ENCODE measurements around the gene CHD3.

CHD3 gene

GRCh38 chr17:7850701-7851437 is 37.7 kb upstream of the CHD3 start:
- H3K36me3 ChIP-seq (ENCODE audit: control insufficient read depth in 2 of 2, insufficient read depth in 2 of 2, low read length in 2 of 2): peaks cover 34 to 52% of the 10 kb centered on the region in 2 donors
- no peaks in the 10 kb centered on the region for H3K27me3 ChIP-seq (ENCODE audit: control insufficient read depth in 1 of 2, insufficient read depth in 2 of 2, low read length in 2 of 2)
- H3K27ac ChIP-seq (ENCODE audit: low read length): no peak overlapping the region
- H3K4me3 ChIP-seq (ENCODE audit: low read length in 2 of 2): no peak overlapping the region
- peaks cover 23% of the 10 kb centered on the region for H3K4me1 ChIP-seq (ENCODE audit: control insufficient read depth, insufficient read depth, low read length)
- no peak overlapping the region for H3K9ac ChIP-seq (ENCODE audit: low read length in 2 of 2)
- H3K9me3 ChIP-seq (ENCODE audit: control insufficient read depth in 2 of 2, low read length in 2 of 2): no peaks in the 10 kb centered on the region

- H3K36me3 ChIP-seq (ENCODE audit: control insufficient read depth in 2 of 2, insufficient read depth in 2 of 2, low read length in 2 of 2): peaks cover 32 to 46% of the 10 kb centered on the region in 2 donors
- no peaks in the 10 kb centered on the region for H3K9me3 ChIP-seq (ENCODE audit: control insufficient read depth in 2 of 2, low read length in 2 of 2)
- H3K4me3 ChIP-seq (ENCODE audit: low read length in 2 of 2): peak overlapping the region in 1 of 2 donors; percentile 35
- peaks cover 31% of the 10 kb centered on the region for H3K4me1 ChIP-seq (ENCODE audit: control insufficient read depth, insufficient read depth, low read length)
- H3K27me3 ChIP-seq (ENCODE audit: control insufficient read depth in 1 of 2, insufficient read depth in 2 of 2, low read length in 2 of 2): no peaks in the 10 kb centered on the region
- H3K27ac ChIP-seq (ENCODE audit: low read length): peak overlapping the region; percentile 31
- no peak overlapping the region for H3K9ac ChIP-seq (ENCODE audit: low read length in 2 of 2)
Measured at GRCh38 chr17:7851438-7852261, 36.9 kb upstream of the CHD3 start.

GRCh38 chr17:7852262-7852670 is 36.3 kb upstream of the CHD3 start:
- Histone ChIP-seq H3K27ac (ENCODE audit: low read length) (peak overlapping the region; percentile 31), H3K9ac (ENCODE audit: low read length in 2 of 2) (no peak overlapping the region), H3K4me3 (ENCODE audit: low read length in 2 of 2) (peak overlapping the region in 1 of 2 donors; percentile 35), H3K9me3 (ENCODE audit: control insufficient read depth in 2 of 2, low read length in 2 of 2) (no peaks in the 10 kb centered on the region), H3K27me3 (ENCODE audit: control insufficient read depth in 1 of 2, insufficient read depth in 2 of 2, low read length in 2 of 2) (no peaks in the 10 kb centered on the region), H3K4me1 (ENCODE audit: control insufficient read depth, insufficient read depth, low read length) (peaks cover 35% of the 10 kb centered on the region), H3K36me3 (ENCODE audit: control insufficient read depth in 2 of 2, insufficient read depth in 2 of 2, low read length in 2 of 2) (peaks cover 30 to 41% of the 10 kb centered on the region in 2 donors)

GRCh38 chr17:7852919-7853690 is 35.5 kb upstream of the CHD3 start:
- Histone ChIP-seq H3K9ac (ENCODE audit: low read length in 2 of 2) (no peak overlapping the region), H3K27me3 (ENCODE audit: control insufficient read depth in 1 of 2, insufficient read depth in 2 of 2, low read length in 2 of 2) (no peaks in the 10 kb centered on the region), H3K36me3 (ENCODE audit: control insufficient read depth in 2 of 2, insufficient read depth in 2 of 2, low read length in 2 of 2) (peaks cover 28 to 37% of the 10 kb centered on the region in 2 donors), H3K4me1 (ENCODE audit: control insufficient read depth, insufficient read depth, low read length) (peaks cover 38% of the 10 kb centered on the region), H3K4me3 (ENCODE audit: low read length in 2 of 2) (no peak overlapping the region), H3K27ac (ENCODE audit: low read length) (no peak overlapping the region), H3K9me3 (ENCODE audit: control insufficient read depth in 2 of 2, low read length in 2 of 2) (no peaks in the 10 kb centered on the region)

- no peak overlapping the region for H3K9ac ChIP-seq (ENCODE audit: low read length in 2 of 2)
- H3K27me3 ChIP-seq (ENCODE audit: control insufficient read depth in 1 of 2, insufficient read depth in 2 of 2, low read length in 2 of 2): no peaks in the 10 kb centered on the region
- no peak overlapping the region for H3K4me3 ChIP-seq (ENCODE audit: low read length in 2 of 2)
- H3K36me3 ChIP-seq (ENCODE audit: control insufficient read depth in 2 of 2, insufficient read depth in 2 of 2, low read length in 2 of 2): peaks cover 27 to 37% of the 10 kb centered on the region in 2 donors
- H3K4me1 ChIP-seq (ENCODE audit: control insufficient read depth, insufficient read depth, low read length): peaks cover 44% of the 10 kb centered on the region
- H3K9me3 ChIP-seq (ENCODE audit: control insufficient read depth in 2 of 2, low read length in 2 of 2): no peaks in the 10 kb centered on the region
- H3K27ac ChIP-seq (ENCODE audit: low read length): no peak overlapping the region
Measured at GRCh38 chr17:7853691-7854038, 34.9 kb upstream of the CHD3 start.

GRCh38 chr17:7854078-7854777 is 34.4 kb upstream of the CHD3 start:
- H3K27me3 ChIP-seq (ENCODE audit: control insufficient read depth in 1 of 2, insufficient read depth in 2 of 2, low read length in 2 of 2): no peaks in the 10 kb centered on the region
- H3K36me3 ChIP-seq (ENCODE audit: control insufficient read depth in 2 of 2, insufficient read depth in 2 of 2, low read length in 2 of 2): peaks cover 25 to 35% of the 10 kb centered on the region in 2 donors
- peaks cover 49% of the 10 kb centered on the region for H3K4me1 ChIP-seq (ENCODE audit: control insufficient read depth, insufficient read depth, low read length)
- H3K4me3 ChIP-seq (ENCODE audit: low read length in 2 of 2): peak overlapping the region in 1 of 2 donors; percentile 8
- no peak overlapping the region for H3K27ac ChIP-seq (ENCODE audit: low read length)
- no peak overlapping the region for H3K9ac ChIP-seq (ENCODE audit: low read length in 2 of 2)
- H3K9me3 ChIP-seq (ENCODE audit: control insufficient read depth in 2 of 2, low read length in 2 of 2): no peaks in the 10 kb centered on the region

- Histone ChIP-seq H3K27ac (ENCODE audit: low read length) (peak within 1 kb of the TSS; percentile 89), H3K36me3 (ENCODE audit: control insufficient read depth in 2 of 2, insufficient read depth in 2 of 2, low read length in 2 of 2) (peaks cover 17 to 33% of the 10 kb centered on the region in 2 donors), H3K4me3 (ENCODE audit: low read length in 2 of 2) (peak within 1 kb of the TSS in 1 of 2 donors; percentile 97), H3K9me3 (ENCODE audit: control insufficient read depth in 2 of 2, low read length in 2 of 2) (no peaks in the 10 kb centered on the region), H3K9ac (ENCODE audit: low read length in 2 of 2) (peak within 1 kb of the TSS in 1 of 2 donors; percentile 42), H3K27me3 (ENCODE audit: control insufficient read depth in 1 of 2, insufficient read depth in 2 of 2, low read length in 2 of 2) (no peaks in the 10 kb centered on the region), H3K4me1 (ENCODE audit: control insufficient read depth, insufficient read depth, low read length) (peaks cover 49% of the 10 kb centered on the region)
Measured at GRCh38 chr17:7854851-7855659, 33.5 kb upstream of the CHD3 start, which contains the start of gene TMEM88. TMEM88 (plus strand) TSS chr17:7855066; CDS start chr17:7855075, 9 bp downstream.

- Histone ChIP-seq H3K36me3 (ENCODE audit: control insufficient read depth in 2 of 2, insufficient read depth in 2 of 2, low read length in 2 of 2) (peaks cover 17 to 27% of the 10 kb centered on the region in 2 donors), H3K27ac (ENCODE audit: low read length) (peak overlapping the region; percentile 89), H3K4me3 (ENCODE audit: low read length in 2 of 2) (peak overlapping the region in 1 of 2 donors; percentile 97), H3K4me1 (ENCODE audit: control insufficient read depth, insufficient read depth, low read length) (peaks cover 49% of the 10 kb centered on the region), H3K27me3 (ENCODE audit: control insufficient read depth in 1 of 2, insufficient read depth in 2 of 2, low read length in 2 of 2) (no peaks in the 10 kb centered on the region), H3K9ac (ENCODE audit: low read length in 2 of 2) (no peak overlapping the region), H3K9me3 (ENCODE audit: control insufficient read depth in 2 of 2, low read length in 2 of 2) (no peaks in the 10 kb centered on the region)
Measured at GRCh38 chr17:7855660-7856010, 33.0 kb upstream of the CHD3 start.

GRCh38 chr17:7856011-7856810 is 32.4 kb upstream of the CHD3 start:
- H3K27ac ChIP-seq (ENCODE audit: low read length): peak overlapping the region; percentile 89
- H3K36me3 ChIP-seq (ENCODE audit: control insufficient read depth in 2 of 2, insufficient read depth in 2 of 2, low read length in 2 of 2): peaks cover 13 to 21% of the 10 kb centered on the region in 2 donors
- H3K4me3 ChIP-seq (ENCODE audit: low read length in 2 of 2): peak overlapping the region; percentile 77 to 97
- no peaks in the 10 kb centered on the region for H3K27me3 ChIP-seq (ENCODE audit: control insufficient read depth in 1 of 2, insufficient read depth in 2 of 2, low read length in 2 of 2)
- no peaks in the 10 kb centered on the region for H3K9me3 ChIP-seq (ENCODE audit: control insufficient read depth in 2 of 2, low read length in 2 of 2)
- peak overlapping the region; percentile 68 to 80 for H3K9ac ChIP-seq (ENCODE audit: low read length in 2 of 2)
- peaks cover 46% of the 10 kb centered on the region for H3K4me1 ChIP-seq (ENCODE audit: control insufficient read depth, insufficient read depth, low read length)
